ENCODE results near the gene BDKRB1. TPM values are rescaled to one million over a fixed set of nuclear protein-coding genes. Genes with fewer than 3 reads are reported as not detected.

BDKRB1 gene
- total RNA-seq, 1 donor from 2014 or later, result not detected

DNA sequence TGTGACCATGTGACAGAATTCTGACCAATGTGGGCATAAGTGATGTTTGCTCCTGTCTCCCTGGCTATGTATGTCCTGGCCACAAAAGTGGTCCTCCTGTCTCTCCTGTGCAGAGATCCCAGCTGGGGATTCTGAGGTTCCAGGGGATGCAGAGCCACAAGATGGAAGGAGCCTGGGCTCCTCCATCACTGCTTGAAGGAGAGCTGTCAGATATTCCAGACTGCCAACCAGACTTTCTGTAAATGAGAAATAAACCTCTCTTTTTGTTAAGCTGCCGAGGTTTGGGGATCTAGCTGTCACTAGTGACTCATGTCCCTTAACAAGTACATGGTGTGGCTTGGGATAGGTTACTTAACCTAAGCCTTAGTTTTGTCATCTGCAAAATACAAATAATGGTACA, 21.9 kb downstream of the BDKRB1 start:
- no peak for DNase-seq (ENCODE audit: low spot score)
- no peak for ATAC-seq

DNA sequence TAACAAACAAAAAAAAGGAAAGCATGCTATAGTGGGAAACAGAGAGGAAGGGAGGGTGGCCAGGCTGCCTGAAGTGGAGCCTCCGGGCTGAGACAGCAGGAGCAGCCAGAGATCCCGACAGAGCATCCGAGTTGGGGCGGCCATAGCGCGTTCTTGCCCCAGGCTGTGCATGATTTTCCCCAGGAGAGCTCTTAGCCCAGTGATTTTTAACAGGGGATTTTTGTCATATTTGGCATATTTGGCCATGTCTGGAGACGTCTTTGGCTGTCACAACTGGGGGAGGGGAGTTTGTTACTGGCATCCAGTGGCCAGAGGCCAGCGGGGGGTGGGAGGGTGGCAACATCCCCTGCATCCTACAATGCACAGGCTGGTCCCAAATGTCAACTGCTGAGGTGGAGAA, 23.6 kb downstream of the BDKRB1 start:
- no peak for ATAC-seq
- DNase-seq (ENCODE audit: low spot score), result no peak

- ATAC-seq (no peak), DNase-seq (ENCODE audit: low spot score) (no peak)
Observed at GRCh38 chr14:96280104-96280503, 24.1 kb downstream of the BDKRB1 start.

GRCh38 chr14:96281486-96281885, 25.5 kb downstream of the BDKRB1 start:
- ATAC-seq (peak; percentile 69), DNase-seq (ENCODE audit: low spot score) (no peak)

DNA sequence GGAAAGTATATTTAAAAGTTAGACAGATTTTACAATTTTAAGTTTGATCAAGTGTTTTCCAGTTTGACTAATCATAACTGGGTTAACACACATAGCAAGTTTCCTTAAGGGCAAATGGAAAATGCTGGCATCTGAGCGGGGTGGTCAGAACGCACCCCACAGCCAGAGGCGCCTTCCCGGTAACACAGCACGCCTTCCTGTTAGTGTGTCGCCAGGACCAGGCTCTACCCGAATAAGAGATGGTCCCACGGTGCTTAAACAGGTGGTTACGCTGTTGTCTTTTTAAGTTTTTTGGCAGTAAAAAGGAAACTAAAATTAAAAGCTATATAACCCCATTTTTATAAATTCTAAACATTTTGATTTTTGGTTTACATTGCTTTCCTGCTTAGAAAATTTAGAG, 28.0 kb downstream of the BDKRB1 start:
- ATAC-seq (peak; percentile 28), DNase-seq (ENCODE audit: low spot score) (no peak)

GRCh38 chr14:96284430-96284829, 28.4 kb downstream of the BDKRB1 start:
- DNase-seq (ENCODE audit: low spot score) (no peak), ATAC-seq (peak; percentile 37)

DNA sequence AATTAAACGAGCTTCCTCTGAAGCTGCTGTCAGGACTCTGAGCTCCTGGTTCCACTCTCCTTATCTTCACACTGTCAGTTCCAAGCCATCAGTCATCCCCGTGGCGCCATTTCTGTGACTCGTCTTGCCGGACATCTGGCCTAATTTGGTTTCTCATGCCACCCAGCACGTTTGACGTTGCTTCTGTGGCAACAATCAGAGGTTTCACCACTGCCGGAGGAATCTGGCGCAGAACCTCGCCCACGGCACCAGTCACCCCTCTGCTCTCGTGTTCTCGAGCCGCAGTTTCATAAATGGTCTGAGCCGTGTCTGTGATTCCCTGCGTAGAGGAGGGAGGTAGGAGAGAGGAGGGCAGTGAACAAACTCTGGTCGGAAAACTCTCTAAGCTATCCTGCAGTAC, 29.7 kb downstream of the BDKRB1 start:
- ATAC-seq, result peak; percentile 71

DNA sequence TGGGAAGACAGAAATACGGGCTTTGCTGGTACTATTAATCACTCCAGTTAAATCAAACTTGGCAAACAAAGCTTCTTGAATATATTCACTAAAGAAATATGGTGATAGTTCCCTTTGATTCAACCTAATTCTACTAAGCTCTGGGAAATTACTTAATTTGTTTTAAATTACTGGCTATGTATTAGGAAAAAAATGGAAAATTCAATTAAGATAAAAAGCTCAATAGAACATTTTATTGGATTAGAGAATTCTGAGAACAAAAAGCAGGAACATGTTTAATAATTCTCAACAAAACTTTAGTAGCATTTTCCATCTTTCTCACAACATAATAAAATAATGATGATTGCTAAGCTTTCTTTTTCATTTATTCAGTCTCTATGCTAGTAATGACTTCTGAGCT, 30.2 kb downstream of the BDKRB1 start:
- DNase-seq (ENCODE audit: low spot score), result no peak
- no peak for ATAC-seq

More for the DNA sequence above, 29.7 kb downstream of the BDKRB1 start:
- peak; percentile 81 for DNase-seq (ENCODE audit: low spot score)

- ATAC-seq (no peak), DNase-seq (ENCODE audit: low spot score) (no peak)
Observed at GRCh38 chr14:96287856-96288255, 31.8 kb downstream of the BDKRB1 start.

- ATAC-seq (no peak), DNase-seq (ENCODE audit: low spot score) (no peak)
Observed at GRCh38 chr14:96294246-96294645, 38.2 kb downstream of the BDKRB1 start.

DNA sequence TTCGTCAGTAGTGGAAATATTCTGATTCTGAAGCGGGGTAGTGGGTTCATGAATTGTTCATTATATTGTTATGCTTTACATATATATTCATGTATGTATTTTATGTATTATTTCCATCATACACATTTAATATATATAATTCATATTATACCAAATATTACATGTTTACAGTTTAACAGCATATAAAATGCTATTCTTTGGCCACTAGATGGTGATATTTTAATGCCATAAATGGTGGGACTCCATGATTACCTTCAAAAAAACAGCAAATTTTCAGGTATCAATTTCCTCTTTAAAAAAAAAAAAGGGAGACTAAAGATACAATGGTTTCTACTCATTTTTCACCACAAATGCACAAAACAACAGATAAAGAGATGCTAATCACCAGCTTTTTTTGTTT, 41.0 kb downstream of the BDKRB1 start:
- ATAC-seq, result peak; percentile 66
- no peak for DNase-seq (ENCODE audit: low spot score)

DNA sequence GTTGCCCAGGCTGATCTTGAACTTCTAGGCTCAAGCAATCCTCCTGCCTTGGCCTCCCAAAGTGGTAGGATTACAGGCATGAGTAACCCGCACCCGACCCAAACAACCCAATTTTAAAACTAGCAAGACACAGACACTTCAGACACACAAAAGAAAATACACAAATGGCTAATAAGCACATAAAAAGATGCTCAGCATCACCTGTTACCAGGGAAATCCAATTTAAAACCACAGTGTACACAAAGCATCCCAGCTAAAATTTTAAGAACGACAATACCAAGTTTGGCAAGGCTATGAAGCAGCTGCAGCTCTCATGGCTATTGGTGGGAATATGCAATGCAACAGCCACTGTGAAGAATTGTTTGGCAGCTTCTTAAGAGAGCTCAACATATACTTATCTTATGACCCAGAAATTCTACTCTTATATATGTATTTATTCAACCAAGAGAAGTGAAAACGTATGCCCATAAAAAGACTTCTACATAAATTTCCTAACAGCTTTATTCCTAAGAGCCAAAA, 42.0 kb downstream of the BDKRB1 start:
- DNase-seq (ENCODE audit: low spot score) (no peak), ATAC-seq (no peak)

DNA sequence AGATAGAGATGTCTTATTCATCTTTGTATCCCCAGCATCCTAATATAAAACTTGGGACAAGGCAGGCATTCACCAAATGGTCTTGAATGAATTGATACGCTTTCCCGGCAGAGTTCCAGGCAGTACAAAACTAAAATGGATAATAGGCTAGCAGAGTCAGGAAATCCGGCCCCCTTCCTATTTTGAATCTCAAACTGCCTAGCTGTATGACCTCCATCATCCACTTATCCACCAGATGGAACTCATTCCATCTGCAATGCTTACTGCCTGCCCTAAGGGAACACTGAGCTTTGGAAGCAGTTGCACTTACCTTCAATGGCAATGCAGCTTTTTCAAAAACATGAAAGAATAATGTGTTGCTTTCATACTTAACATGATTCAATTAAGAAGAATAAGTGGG, 43.4 kb downstream of the BDKRB1 start:
- DNase-seq (ENCODE audit: low spot score), result no peak
- ATAC-seq, result peak; percentile 12

- ATAC-seq, result no peak
- no peak for DNase-seq (ENCODE audit: low spot score)
Observed at GRCh38 chr14:96303981-96304380, 48.0 kb downstream of the BDKRB1 start.

DNA sequence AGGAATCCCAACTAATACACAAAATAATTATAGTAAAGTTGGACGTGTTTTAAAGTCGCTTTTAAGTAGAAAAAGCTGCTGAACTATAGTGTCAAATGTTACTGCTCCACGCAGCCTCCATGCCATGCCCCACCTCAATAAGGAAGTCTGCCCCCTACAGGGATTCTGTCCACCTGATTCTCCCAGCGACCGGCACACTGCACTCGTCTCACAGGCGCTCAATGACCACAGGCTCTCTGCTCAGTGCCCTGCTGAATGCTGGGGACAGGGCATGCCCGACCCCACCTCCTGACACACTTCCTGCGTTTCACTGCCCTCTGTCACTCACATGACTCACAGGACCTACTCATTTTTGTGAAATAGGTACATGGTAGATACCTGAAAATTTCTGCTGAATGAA, 48.9 kb downstream of the BDKRB1 start:
- no peak for ATAC-seq

GRCh38 chr14:96307434-96307833, 51.4 kb downstream of the BDKRB1 start:
- ATAC-seq (no peak), DNase-seq (ENCODE audit: low spot score) (no peak)

More for the DNA sequence above, 48.9 kb downstream of the BDKRB1 start:
- no peak for DNase-seq (ENCODE audit: low spot score)

GRCh38 chr14:96309133-96309895, 53.3 kb downstream of the BDKRB1 start:
- no peak for DNase-seq (ENCODE audit: low spot score)
- ATAC-seq, result peak; percentile 92

GRCh38 chr14:96309896-96310330, 53.9 kb downstream of the BDKRB1 start:
- ATAC-seq, result peak; percentile 12
- no peak for DNase-seq (ENCODE audit: low spot score)

DNA sequence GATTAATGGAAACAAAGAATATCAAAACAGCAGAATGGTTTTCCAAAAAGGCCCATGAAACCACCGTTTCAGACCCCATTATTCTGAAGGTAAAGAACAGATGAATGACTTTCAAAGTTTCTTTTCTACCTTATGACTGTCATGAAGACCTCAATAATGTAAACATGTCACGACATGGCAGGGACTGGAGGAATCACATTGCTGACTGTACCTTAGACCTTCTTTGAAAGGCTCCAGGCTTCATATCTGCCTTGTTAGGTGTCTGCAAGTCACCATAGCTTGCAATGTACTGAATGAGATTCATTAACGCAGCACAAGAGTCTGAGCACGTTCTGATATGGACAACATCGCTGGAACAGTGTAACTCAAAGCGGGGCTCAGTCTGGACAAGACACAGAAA, 54.9 kb downstream of the BDKRB1 start:
- ATAC-seq (no peak), DNase-seq (ENCODE audit: low spot score) (no peak)

All from left lobe of liver (tissue), 2 donors.